ENCODE measurements around the gene CELSR2. TPM values are rescaled to one million over a fixed set of nuclear protein-coding genes. Genes with fewer than 3 reads are reported as not detected.

The CELSR2 gene
- polyA plus RNA-seq (2012; ENCODE audit: low read depth, missing spikeins), result 0.17 TPM

GRCh38 chr1:109248797-109249629, at the start of gene CELSR2:
CELSR2 (plus strand) TSS chr1:109249539; CDS start chr1:109250080, 541 bp downstream.
- TF ChIP-seq PAX5 (IDR thresholded peaks at IDR 0.05; ENCODE audit: insufficient read depth, low read length, severe bottlenecking) (no peak), TAF1 (IDR thresholded peaks at IDR 0.05; ENCODE audit: low read depth, low read length) (no peak), SPI1 (IDR thresholded peaks at IDR 0.05; ENCODE audit: low read depth, low read length) (no peak), POLR2A (IDR thresholded peaks at IDR 0.05; ENCODE audit: low read depth, low read length) (no peak), POLR2AphosphoS5 (IDR thresholded peaks at IDR 0.05; ENCODE audit: low read depth, low read length) (no peak), POU2F2 (IDR thresholded peaks at IDR 0.05; ENCODE audit: low read depth, low read length) (no peak)
- DNase-seq (ENCODE audit: insufficient read length, low spot score), result peak; percentile 93
- FAIRE-seq, result peak; percentile 77

DNA sequence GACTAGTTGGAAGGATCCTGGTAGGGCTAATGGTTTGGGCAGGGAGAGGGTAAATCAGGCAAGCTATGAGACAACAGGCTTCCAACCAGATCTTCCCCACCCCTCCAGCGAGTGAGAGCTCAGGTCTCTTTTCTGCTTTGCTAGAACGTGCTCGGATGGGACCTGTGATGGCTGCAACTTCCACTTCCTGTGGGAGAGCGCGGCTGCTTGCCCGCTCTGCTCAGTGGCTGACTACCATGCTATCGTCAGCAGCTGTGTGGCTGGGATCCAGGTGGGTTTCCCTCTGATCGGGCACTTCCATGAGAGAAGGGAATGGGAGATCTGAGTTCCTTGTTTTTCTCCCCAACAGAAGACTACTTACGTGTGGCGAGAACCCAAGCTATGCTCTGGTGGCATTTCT, 49.6 kb upstream of the CELSR2 start:
- FAIRE-seq, result no peak
- TF ChIP-seq POLR2A (IDR thresholded peaks at IDR 0.05; ENCODE audit: low read depth, low read length) (no peak), SPI1 (IDR thresholded peaks at IDR 0.05; ENCODE audit: low read depth, low read length) (no peak), PAX5 (IDR thresholded peaks at IDR 0.05; ENCODE audit: insufficient read depth, low read length, severe bottlenecking) (no peak), POU2F2 (IDR thresholded peaks at IDR 0.05; ENCODE audit: low read depth, low read length) (no peak), POLR2AphosphoS5 (IDR thresholded peaks at IDR 0.05; ENCODE audit: low read depth, low read length) (no peak), TAF1 (IDR thresholded peaks at IDR 0.05; ENCODE audit: low read depth, low read length) (no peak)

GRCh38 chr1:109201123-109201703, 48.1 kb upstream of the CELSR2 start:
- DNase-seq (ENCODE audit: insufficient read length, low spot score), result peak; percentile 33
- no peak for FAIRE-seq
- TF ChIP-seq POU2F2 (IDR thresholded peaks at IDR 0.05; ENCODE audit: low read depth, low read length), result no peak
- TF ChIP-seq TAF1 (IDR thresholded peaks at IDR 0.05; ENCODE audit: low read depth, low read length), result no peak
- TF ChIP-seq POLR2AphosphoS5 (IDR thresholded peaks at IDR 0.05; ENCODE audit: low read depth, low read length), result no peak
- TF ChIP-seq POLR2A (IDR thresholded peaks at IDR 0.05; ENCODE audit: low read depth, low read length), result no peak
- TF ChIP-seq PAX5 (IDR thresholded peaks at IDR 0.05; ENCODE audit: insufficient read depth, low read length, severe bottlenecking), result no peak
- TF ChIP-seq SPI1 (IDR thresholded peaks at IDR 0.05; ENCODE audit: low read depth, low read length), result no peak

More for the DNA sequence above, 49.6 kb upstream of the CELSR2 start:
- DNase-seq (ENCODE audit: insufficient read length, low spot score), result no peak

- FAIRE-seq (no peak), DNase-seq (ENCODE audit: insufficient read length, low spot score) (no peak)
- peak; percentile 48 for TF ChIP-seq SPI1 (IDR thresholded peaks at IDR 0.05; ENCODE audit: low read depth, low read length)
- TF ChIP-seq PAX5 (IDR thresholded peaks at IDR 0.05; ENCODE audit: insufficient read depth, low read length, severe bottlenecking), result no peak
- no peak for TF ChIP-seq POLR2AphosphoS5 (IDR thresholded peaks at IDR 0.05; ENCODE audit: low read depth, low read length)
Measured at GRCh38 chr1:109204484-109204883, 44.9 kb upstream of the CELSR2 start.

DNA sequence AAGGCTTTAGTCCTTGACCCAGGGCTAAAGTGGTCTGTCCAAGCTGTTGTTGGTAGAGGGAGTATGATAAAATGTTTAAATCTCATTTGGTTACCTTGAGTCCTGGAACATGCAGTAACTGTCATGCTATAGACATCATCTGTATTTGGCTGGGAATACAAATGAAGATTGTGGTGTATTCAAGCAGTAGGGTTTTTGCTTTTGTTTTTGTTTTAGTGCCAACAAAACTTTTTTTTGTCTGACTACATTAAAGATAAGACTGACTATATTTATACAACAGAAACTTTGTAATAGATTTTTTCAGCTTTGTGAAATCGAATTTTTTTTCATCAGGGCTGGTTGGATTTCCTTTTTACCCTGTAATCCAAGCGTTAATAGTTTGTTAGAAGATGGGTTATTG, 43.0 kb upstream of the CELSR2 start:
- DNase-seq (ENCODE audit: insufficient read length, low spot score) (no peak), FAIRE-seq (no peak)
- TF ChIP-seq SPI1 (IDR thresholded peaks at IDR 0.05; ENCODE audit: low read depth, low read length) (no peak), TAF1 (IDR thresholded peaks at IDR 0.05; ENCODE audit: low read depth, low read length) (no peak), POLR2AphosphoS5 (IDR thresholded peaks at IDR 0.05; ENCODE audit: low read depth, low read length) (no peak), PAX5 (IDR thresholded peaks at IDR 0.05; ENCODE audit: insufficient read depth, low read length, severe bottlenecking) (no peak), POU2F2 (IDR thresholded peaks at IDR 0.05; ENCODE audit: low read depth, low read length) (no peak), POLR2A (IDR thresholded peaks at IDR 0.05; ENCODE audit: low read depth, low read length) (no peak)

- DNase-seq (ENCODE audit: insufficient read length, low spot score) (no peak), FAIRE-seq (no peak)
- TF ChIP-seq POLR2A (IDR thresholded peaks at IDR 0.05; ENCODE audit: low read depth, low read length) (no peak), PAX5 (IDR thresholded peaks at IDR 0.05; ENCODE audit: insufficient read depth, low read length, severe bottlenecking) (no peak)
Measured at GRCh38 chr1:109207467-109208103, 41.8 kb upstream of the CELSR2 start.

- TF ChIP-seq POLR2AphosphoS5 (IDR thresholded peaks at IDR 0.05; ENCODE audit: low read depth, low read length) (no peak), PAX5 (IDR thresholded peaks at IDR 0.05; ENCODE audit: insufficient read depth, low read length, severe bottlenecking) (no peak), TAF1 (IDR thresholded peaks at IDR 0.05; ENCODE audit: low read depth, low read length) (no peak), POLR2A (IDR thresholded peaks at IDR 0.05; ENCODE audit: low read depth, low read length) (no peak), SPI1 (IDR thresholded peaks at IDR 0.05; ENCODE audit: low read depth, low read length) (no peak), POU2F2 (IDR thresholded peaks at IDR 0.05; ENCODE audit: low read depth, low read length) (no peak)
- DNase-seq (ENCODE audit: insufficient read length, low spot score) (no peak), FAIRE-seq (no peak)
Measured at GRCh38 chr1:109208394-109208793, 40.9 kb upstream of the CELSR2 start.

DNA sequence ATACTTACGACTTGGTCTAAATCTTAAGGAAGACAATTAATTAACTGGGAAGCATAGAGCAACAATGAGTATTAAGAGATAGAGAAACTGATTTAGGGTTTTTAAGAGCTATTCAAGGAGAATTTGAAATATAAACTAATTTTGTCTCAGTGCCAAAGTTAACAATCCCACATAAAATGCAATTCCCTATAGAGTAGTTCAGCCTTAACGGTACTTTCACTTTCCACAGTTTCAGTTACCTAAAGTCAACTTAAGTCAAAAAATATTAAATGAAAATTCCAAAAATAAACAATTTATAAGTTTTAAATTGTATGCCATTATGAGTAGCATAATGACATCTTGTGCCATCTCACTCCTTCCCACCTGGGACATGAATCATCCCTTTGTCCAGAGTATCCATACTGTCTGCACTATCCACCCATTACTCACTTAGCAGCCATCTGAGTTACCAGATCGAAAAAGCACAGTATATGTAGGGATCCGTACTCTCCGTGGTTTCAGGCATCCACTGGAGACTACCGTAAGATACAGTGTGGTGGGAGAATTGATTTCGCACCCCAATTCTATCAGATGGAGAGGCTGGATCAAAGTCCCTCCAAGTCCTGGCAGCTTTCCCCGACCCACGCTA, 40.4 kb upstream of the CELSR2 start:
- DNase-seq (ENCODE audit: insufficient read length, low spot score), result no peak
- no peak for FAIRE-seq
- TF ChIP-seq PAX5 (IDR thresholded peaks at IDR 0.05; ENCODE audit: insufficient read depth, low read length, severe bottlenecking) (no peak), POU2F2 (IDR thresholded peaks at IDR 0.05; ENCODE audit: low read depth, low read length) (no peak), SPI1 (IDR thresholded peaks at IDR 0.05; ENCODE audit: low read depth, low read length) (no peak), TAF1 (IDR thresholded peaks at IDR 0.05; ENCODE audit: low read depth, low read length) (no peak), POLR2AphosphoS5 (IDR thresholded peaks at IDR 0.05; ENCODE audit: low read depth, low read length) (no peak), POLR2A (IDR thresholded peaks at IDR 0.05; ENCODE audit: low read depth, low read length) (no peak)

DNA sequence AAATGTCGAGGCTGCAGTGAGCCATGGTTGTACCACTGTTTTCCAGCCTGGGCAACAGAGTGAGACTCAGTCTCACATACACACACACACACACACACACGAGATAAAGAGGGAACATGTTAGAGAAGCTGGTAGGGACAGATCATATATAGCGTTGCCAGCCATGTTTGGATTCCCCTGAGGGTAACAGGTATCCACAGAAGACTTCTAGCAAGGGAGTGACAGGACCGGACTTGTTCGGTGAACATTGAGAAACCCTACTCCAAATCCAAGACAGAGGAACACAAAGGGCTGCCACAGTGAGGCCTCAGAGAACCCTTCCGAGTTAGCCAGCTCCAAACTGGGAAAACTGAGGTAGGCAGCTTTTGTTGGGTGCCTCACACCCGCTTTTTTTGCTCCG, 39.3 kb upstream of the CELSR2 start:
- FAIRE-seq, result no peak

More for the DNA sequence above, 39.3 kb upstream of the CELSR2 start:
- TF ChIP-seq SPI1 (IDR thresholded peaks at IDR 0.05; ENCODE audit: low read depth, low read length), result no peak
- DNase-seq (ENCODE audit: insufficient read length, low spot score), result no peak

All from GM12891 (cell line).